Measurements from ENCODE around the gene KCTD17. TPM values are rescaled to one million over a fixed set of nuclear protein-coding genes. Genes with fewer than 3 reads are reported as not detected.

KCTD17 gene
- total RNA-seq, 4 donors from 2014 or later = 17.9 to 35.8 (median 28.7) TPM

GRCh38 chr22:37090920-37091695 lies 39.6 kb downstream of the KCTD17 start:
- H3K27me3 ChIP-seq = peaks cover 0 to 96% (median 1%) of the 10 kb centered on the region in 4 donors
- TF ChIP-seq CTCF (IDR thresholded peaks at IDR 0.05) (no peak), EP300 (IDR thresholded peaks at IDR 0.05) (no peak), POLR2AphosphoS5 (IDR thresholded peaks at IDR 0.05) (no peak), POLR2A (IDR thresholded peaks at IDR 0.05; ENCODE audit: low read depth) (no peak)
- DNase-seq (ENCODE audit: extremely low spot score) = no peak

GRCh38 chr22:37091994-37092393 lies 40.5 kb downstream of the KCTD17 start:
- Histone ChIP-seq H3K4me1 (no peaks in the 10 kb centered on the region), H3K27me3 (peaks cover 0 to 96% (median 2%) of the 10 kb centered on the region in 4 donors)

More at GRCh38 chr22:37090920-37091695, 39.6 kb downstream of the KCTD17 start:
- no peaks in the 10 kb centered on the region for H3K36me3 ChIP-seq
- H3K4me1 ChIP-seq = no peaks in the 10 kb centered on the region
- no peaks in the 10 kb centered on the region for H3K9me3 ChIP-seq
- no peak overlapping the region for H3K4me3 ChIP-seq
- intact Hi-C loops (cut with DNase I) = no loop called here
- WGBS = 69% methylated on average over 9 of the region's 9 CpGs
- H3K27ac ChIP-seq (replicated peaks in 1 of 4) = no peak overlapping the region

GRCh38 chr22:37092997-37093396 lies 41.5 kb downstream of the KCTD17 start:
- 71% methylated on average over 6 of the region's 6 CpGs for WGBS
- Histone ChIP-seq H3K27me3 (peaks cover 0 to 94% (median 5%) of the 10 kb centered on the region in 4 donors), H3K36me3 (no peaks in the 10 kb centered on the region)

More at GRCh38 chr22:37091994-37092393, 40.5 kb downstream of the KCTD17 start:
- Histone ChIP-seq H3K9me3 (no peaks in the 10 kb centered on the region), H3K36me3 (no peaks in the 10 kb centered on the region), H3K4me3 (no peak overlapping the region), H3K27ac (replicated peaks in 1 of 4) (no peak overlapping the region)
- DNase-seq (ENCODE audit: extremely low spot score) = no peak
- intact Hi-C loops (cut with DNase I) = no loop called here
- TF ChIP-seq POLR2AphosphoS5 (IDR thresholded peaks at IDR 0.05) = no peak
- no peak for TF ChIP-seq EP300 (IDR thresholded peaks at IDR 0.05)
- TF ChIP-seq CTCF (IDR thresholded peaks at IDR 0.05) = no peak
- no peak for TF ChIP-seq POLR2A (IDR thresholded peaks at IDR 0.05; ENCODE audit: low read depth)
- 74% methylated on average over 7 of the region's 7 CpGs for WGBS

GRCh38 chr22:37094239-37094638 lies 42.7 kb downstream of the KCTD17 start:
- Histone ChIP-seq H3K27me3 (peaks cover 0 to 92% (median 5%) of the 10 kb centered on the region in 4 donors), H3K4me1 (no peaks in the 10 kb centered on the region), H3K27ac (replicated peaks in 1 of 4) (no peak overlapping the region), H3K9me3 (no peaks in the 10 kb centered on the region), H3K36me3 (no peaks in the 10 kb centered on the region), H3K4me3 (no peak overlapping the region)
- 49% methylated on average over 1 of the region's 1 CpG for WGBS
- DNase-seq (ENCODE audit: extremely low spot score) = no peak
- intact Hi-C loops (cut with DNase I) = no loop called here
- TF ChIP-seq CTCF (IDR thresholded peaks at IDR 0.05) = no peak
- TF ChIP-seq POLR2AphosphoS5 (IDR thresholded peaks at IDR 0.05) = no peak
- TF ChIP-seq POLR2A (IDR thresholded peaks at IDR 0.05; ENCODE audit: low read depth) = no peak
- TF ChIP-seq EP300 (IDR thresholded peaks at IDR 0.05) = no peak

More at GRCh38 chr22:37092997-37093396, 41.5 kb downstream of the KCTD17 start:
- no peak for DNase-seq (ENCODE audit: extremely low spot score)
- TF ChIP-seq POLR2A (IDR thresholded peaks at IDR 0.05; ENCODE audit: low read depth) (no peak), EP300 (IDR thresholded peaks at IDR 0.05) (no peak), POLR2AphosphoS5 (IDR thresholded peaks at IDR 0.05) (no peak), CTCF (IDR thresholded peaks at IDR 0.05) (no peak)
- Histone ChIP-seq H3K9me3 (no peaks in the 10 kb centered on the region), H3K4me1 (no peaks in the 10 kb centered on the region), H3K4me3 (no peak overlapping the region), H3K27ac (replicated peaks in 1 of 4) (no peak overlapping the region)
- intact Hi-C loops (cut with DNase I) = no loop called here

Data from esophagus muscularis mucosa (tissue), 4 donors.